ENCODE results near the gene GLRX5.
"Not testable (repeated sequence)": the region's sequence is repeated elsewhere in the genome, so short reads cannot be mapped to it uniquely, and the experiment has no call there.

The GLRX5 gene

GRCh38 chr14:95499354-95499750, 35.5 kb upstream of the GLRX5 start:
- no peak for DNase-seq (ENCODE audit: low read depth)

DNA sequence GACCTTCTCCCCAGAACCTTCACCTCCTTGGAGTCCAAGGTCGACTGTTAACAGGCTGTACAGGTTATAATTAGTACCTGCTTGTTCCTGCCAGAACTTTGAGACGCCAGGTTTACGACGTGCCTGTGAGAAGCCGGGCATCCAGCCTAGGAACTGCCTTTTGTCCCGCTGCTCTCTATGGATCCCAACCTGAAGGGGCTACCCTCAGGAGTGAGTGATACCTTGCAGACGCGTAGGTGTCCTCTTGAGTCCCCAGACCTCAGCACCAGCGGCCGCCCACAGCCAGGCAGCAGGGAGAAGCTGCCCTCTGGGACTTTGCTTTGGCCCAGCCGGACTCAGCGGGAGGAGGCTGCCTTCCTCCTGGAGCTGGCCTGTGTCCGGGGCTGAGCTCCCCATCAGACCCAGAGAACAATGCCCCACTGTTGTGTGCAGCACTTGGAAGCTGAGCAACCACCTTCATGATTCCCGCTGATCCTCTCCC, 34.6 kb upstream of the GLRX5 start:
- no peak for DNase-seq (ENCODE audit: low read depth)

DNA sequence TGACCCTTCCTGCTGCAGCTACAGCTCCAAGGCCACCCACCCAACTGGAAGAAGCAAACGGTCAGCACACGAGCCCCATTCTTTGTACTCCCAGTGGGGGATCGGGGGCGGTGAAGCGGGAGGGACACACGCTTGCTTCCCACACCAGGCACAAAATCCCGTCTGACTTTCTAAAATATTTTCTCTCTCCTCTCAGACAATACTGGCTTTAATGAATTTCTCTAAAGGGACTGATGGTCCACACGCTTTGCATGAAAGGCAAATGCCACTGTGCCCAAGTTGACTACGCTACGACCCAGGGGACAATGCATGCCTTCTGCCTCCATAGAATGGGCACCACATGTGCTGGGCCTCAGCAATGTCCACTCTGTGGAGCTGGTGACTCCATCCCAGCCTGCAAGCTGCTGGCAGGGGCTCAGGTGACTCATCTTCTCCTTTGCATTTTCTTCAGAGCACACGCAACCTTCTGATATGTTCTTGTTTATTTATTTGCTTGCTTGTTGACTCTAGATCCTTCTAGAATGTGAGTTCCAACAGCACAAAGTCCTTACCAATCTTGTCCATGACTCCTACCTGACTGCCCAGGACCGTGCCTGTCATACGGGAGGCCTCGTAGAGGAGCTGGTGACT, 34.0 kb upstream of the GLRX5 start:
- DNase-seq (ENCODE audit: low read depth) = no peak

GRCh38 chr14:95502381-95502950, 32.4 kb upstream of the GLRX5 start:
- no peak for DNase-seq (ENCODE audit: low read depth)

DNA sequence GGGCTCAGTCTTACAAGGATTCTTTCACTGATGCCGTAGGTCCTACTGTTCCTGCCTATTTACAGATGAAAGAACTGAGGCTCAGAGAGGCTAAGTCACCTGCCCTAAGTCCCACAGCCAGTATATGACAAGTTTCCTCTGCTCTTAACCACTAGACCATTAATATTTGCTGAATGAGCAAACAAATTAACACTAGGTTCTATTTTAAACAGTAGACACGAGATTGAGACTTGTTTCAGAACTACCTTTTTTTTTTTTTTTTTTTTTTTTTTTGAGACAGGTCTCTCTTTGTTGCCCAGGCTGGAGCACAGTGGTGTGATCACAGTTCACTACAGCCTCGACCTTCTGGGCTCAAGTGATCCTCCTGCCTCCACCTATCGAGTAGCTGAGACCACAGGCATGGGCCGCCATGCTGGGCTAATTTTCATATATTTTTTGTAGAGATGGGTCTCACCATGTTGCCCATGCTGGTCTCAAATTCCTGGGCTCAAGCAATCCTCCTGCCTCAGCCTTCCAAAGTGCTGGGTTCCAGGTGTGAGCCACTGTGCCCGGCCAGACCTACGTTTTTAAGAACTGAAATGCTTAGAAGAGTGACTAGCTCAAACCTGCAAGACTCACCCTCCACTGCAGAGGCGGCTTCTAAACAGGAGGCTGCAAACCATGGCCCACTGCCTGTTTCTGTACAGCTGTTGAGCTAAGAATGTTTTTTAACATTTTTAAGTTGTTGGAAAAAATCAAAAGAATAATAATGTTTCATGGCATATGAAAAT, 31.3 kb upstream of the GLRX5 start:
- DNase-seq (ENCODE audit: low read depth) = no peak

DNA sequence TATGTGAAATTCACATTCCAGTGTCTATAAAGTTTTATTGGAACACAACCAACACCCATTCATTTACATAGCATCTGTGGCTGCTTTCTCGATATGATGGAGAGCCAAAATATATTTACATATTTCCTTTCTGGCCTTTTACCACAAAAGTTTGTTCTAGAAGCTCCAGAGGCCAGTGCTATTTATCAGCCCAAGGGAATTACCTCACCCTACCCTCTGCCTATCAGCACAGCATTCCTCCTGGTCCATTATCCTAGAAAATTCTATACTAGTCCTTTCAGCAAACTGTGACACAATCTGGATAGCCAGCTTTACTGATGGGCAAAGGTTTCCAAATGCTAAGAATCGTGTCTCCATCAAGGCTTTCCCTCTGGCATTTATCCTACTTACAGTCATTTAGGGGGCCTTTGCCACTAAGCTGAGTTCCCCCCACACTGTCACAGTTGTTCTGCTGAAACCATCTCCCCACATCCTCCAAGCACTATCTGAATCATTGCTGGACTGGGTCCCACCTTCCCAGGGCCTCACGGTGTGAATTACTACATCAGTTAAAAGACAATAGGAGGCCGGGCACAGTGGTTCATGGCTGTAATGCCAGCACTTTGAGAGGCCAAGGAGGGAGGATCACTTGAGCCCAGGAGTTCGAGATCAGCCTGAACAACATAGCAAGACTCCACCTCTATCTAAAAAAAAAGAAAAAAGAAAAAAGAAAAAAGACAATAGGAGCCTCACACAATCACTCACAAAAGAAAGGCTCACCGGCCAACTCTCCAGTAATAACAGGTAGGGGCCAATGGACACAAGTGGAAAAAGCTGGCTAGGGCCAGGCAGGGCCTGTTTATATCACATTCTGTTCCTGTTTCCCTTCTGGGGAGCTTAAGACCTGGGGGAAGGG, 30.5 kb upstream of the GLRX5 start:
- no peak for DNase-seq (ENCODE audit: low read depth)

GRCh38 chr14:95505030-95505589, 29.7 kb upstream of the GLRX5 start:
- no peak for DNase-seq (ENCODE audit: low read depth)

GRCh38 chr14:95507174-95507573, 27.7 kb upstream of the GLRX5 start:
- DNase-seq (ENCODE audit: low read depth) = no peak

DNA sequence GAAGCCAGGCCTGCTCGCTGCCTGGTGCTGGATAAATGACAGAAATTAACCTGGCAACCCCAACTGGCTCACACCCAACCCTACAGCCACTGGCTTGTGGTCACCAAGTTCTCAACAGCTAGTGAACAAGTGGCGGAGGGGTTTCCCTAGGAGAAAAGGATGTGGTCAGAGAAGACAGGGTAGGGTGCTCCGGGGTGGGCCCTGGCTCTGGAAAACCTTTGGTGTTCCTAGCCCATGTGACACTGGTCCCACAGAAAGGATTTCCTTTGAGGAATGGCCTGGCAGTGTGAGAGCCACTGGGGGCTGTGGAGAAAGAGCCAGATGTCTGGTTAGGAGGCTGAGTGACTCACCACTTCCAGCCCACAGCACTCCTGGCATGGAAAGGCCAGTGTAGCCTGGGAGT, 27.1 kb upstream of the GLRX5 start:
- no peak for DNase-seq (ENCODE audit: low read depth)

DNA sequence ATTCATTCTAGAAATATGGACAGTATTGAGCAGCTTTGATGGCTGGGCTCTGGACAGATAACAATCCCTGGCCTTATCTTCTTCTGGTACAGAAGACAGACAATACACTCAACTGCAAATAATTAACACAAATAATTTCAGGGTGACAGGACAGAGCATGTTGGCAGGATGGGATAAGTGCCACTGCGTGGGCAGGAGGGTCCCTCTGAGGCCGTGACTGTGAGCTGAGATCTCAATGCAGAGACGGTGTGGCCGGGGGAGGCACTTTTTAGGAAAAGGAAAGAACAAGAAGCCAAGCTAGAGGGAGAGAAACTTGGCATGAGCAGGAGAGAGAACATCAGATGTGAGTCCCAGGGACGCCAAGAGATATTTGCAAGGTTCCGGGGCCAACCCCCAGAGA, 26.5 kb upstream of the GLRX5 start:
- no peak for DNase-seq (ENCODE audit: low read depth)

DNA sequence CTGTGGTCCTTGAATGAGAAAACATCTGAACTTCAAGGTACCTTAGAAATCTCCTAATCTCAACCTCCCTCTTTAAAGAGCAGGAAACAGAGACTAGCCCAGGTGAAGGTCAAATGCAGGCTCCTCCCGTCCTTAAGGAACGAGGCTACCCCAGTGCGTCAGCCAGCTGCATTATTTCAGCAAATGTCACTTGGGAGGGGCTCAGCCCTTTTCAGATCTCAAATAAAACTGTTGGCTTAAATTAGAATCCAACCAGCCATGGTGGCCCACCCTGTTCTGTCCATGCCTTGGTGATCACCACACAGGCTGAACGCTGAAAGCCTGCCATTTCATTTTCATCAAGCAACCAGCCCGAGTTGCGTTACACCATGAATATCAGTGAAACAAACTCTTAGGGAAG, 25.4 kb upstream of the GLRX5 start:
- DNase-seq (ENCODE audit: low read depth) = no peak

- not testable (repeated sequence) for DNase-seq (ENCODE audit: low read depth)
Observed at GRCh38 chr14:95510344-95510743, 24.5 kb upstream of the GLRX5 start.

- DNase-seq (ENCODE audit: low read depth) = no peak
Observed at GRCh38 chr14:95510804-95511203, 24.0 kb upstream of the GLRX5 start.

GRCh38 chr14:95511687-95512086, 23.2 kb upstream of the GLRX5 start:
- DNase-seq (ENCODE audit: low read depth) = no peak

GRCh38 chr14:95513291-95513690, 21.6 kb upstream of the GLRX5 start:
- DNase-seq (ENCODE audit: low read depth) = no peak

DNA sequence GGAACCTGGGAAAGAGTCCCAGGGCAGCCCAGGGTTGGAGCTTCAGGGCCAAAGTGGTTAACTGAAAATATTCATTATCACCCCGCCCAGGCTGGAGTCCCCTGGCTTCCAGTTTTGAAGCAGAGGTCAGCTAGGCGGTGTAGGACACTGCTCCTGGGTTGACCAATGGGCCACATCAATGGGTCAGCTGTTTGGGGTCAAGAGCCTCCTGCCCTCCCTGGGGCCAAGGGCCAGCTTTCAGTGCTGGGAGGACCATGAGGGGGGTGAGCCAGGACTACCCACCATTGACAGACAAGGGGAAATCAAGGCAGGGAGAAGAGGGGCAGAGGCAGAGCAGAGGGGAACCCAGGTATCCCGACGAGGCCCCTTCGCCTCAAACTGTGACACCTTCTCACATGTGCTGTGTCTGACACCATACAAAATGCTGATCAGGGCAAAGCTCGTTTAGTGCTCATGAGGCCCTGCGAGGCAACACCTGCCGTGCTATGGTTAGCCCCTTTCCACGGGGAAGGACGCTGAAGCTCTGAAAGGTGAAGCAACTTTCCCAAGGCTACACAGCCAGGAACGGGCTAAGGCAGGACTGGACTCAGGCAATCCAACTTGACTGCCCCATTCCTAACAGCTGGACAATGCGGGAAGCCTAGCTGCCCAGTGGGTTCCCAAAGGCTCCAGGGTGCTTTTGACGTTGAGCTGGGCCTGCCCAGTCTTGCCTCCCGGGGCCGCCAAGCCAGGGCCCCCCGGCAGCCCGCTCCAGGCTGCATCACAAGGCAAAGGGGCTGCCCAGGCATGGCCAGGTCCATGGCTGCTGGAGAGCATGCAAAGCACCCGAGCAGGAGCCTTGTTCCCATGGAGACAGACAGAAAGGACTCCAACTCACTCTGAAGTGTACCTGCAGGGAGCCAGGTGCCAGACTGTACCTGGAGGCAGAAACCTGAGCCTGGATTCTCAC, 20.4 kb upstream of the GLRX5 start:
- no peak for DNase-seq (ENCODE audit: low read depth)

GRCh38 chr14:95515080-95515489, 19.8 kb upstream of the GLRX5 start:
- DNase-seq (ENCODE audit: low read depth) = no peak

GRCh38 chr14:95515596-95516552, 19.0 kb upstream of the GLRX5 start:
- DNase-seq (ENCODE audit: low read depth) = peak; percentile 80

DNA sequence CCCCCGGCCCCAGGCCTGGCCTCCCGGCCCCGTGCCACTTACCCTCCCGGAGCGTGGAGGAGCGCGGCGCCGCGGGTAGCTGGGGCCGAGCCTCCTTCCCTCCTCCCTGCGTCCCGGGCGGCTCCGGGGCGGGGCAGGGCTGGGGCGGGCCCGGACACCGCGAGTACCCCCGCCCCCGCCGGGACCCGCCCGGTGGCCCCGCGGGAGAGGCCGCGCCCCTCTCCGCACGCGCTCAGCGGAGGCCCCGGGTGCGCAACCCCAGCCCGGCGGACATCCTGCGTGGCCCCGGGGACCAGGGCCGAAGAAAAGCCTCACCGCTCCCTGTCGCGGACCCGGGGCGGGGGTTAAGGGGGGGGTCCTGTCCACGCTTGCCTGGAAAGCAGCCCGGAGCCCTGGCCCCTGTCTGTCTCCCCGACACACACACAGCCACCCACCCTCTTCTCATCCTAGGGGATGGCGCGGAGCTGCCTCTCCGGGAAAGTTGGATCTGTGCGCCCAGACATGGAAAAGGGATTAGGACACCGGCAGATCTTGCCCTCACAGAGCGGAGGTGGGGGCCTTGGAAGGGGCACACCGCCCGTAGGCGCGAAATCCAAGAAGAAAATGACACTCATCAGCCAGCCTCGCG, 18.2 kb upstream of the GLRX5 start, which contains the start of gene SYNE3:
Gene SYNE3, minus strand, starts transcription at position 97 of the 628 bp plus-strand sequence. CDS start 40,829 bp downstream, outside the sequence.
- peak; percentile 51 for DNase-seq (ENCODE audit: low read depth)

Data from T-helper 22 cell (primary cell).